Endothelial cell of umbilical vein (primary cell): ENCODE results near the gene DCLK3. TPM values are rescaled to one million over a fixed set of nuclear protein-coding genes. Genes with fewer than 3 reads are reported as not detected.

Experiments
- BruUV-seq: library from RNA; stranded (reverse); fragments of 400-500 nt; replicated peaks from 2 replicates; lab custom pipeline; 2021; lab: Mats Ljungman, UMichigan
- CTCF ChIA-PET: fragments of 300-600, 350-600 bp; sonication (Branson Sonifier 250); formaldehyde crosslinking; loops from one replicate; lab custom pipeline; 2021; ENCODE audit warnings: antibody characterized with exemption, inconsistent platforms; lab: Charles Lee
- POLR2A ChIA-PET: fragments of 300-600, 350-600 bp; sonication (Branson Sonifier 250); formaldehyde crosslinking; loops from one replicate; lab custom pipeline; 2021; ENCODE audit warnings: antibody characterized with exemption, inconsistent platforms; lab: Charles Lee
- DNase-seq: peaks from one replicate; pipeline ENCODE4 v3.0.0-alpha.2; 2011; ENCODE audit warnings: low read depth, low spot score
- FAIRE-seq: peaks from 2 replicates; lab custom pipeline; 2011; peaks lifted over from hg19 to GRCh38; lab: Jason Lieb, UNC
- H2AFZ ChIP-seq: 2 replicates; pipeline ENCODE4 v1.6.0; 2012; ENCODE audit warnings: low read depth, low read length, control low read depth, inconsistent platforms
- H3K27ac ChIP-seq: 2 replicates; pipeline ENCODE4 v1.5.1; 2011; ENCODE audit warnings: low read depth, mild to moderate bottlenecking, control low read depth, low read length, moderate library complexity; ENCODE audit not compliant: insufficient read depth
- H3K27me3 ChIP-seq, 2 experiments: 2 replicates each; pipeline versions ENCODE4 v1.6.0 to v1.6.1; 2011; ENCODE audit warnings: low read length in 2 of 2, mixed read lengths in 1 of 2; ENCODE audit not compliant: control insufficient read depth in 2 of 2, insufficient read depth in 2 of 2
- H3K36me3 ChIP-seq, 2 experiments: 2 replicates in 1 of 2; 3 replicates in 1 of 2; pipeline ENCODE4 v1.5.1; 2011; ENCODE audit warnings: low read length in 2 of 2, mild to moderate bottlenecking in 1 of 2, moderate library complexity in 1 of 2; ENCODE audit not compliant: control insufficient read depth in 2 of 2, insufficient read depth in 2 of 2; ENCODE audit errors: extremely low read depth in 1 of 2
- H3K4me1 ChIP-seq: 3 replicates; pipeline ENCODE4 v1.5.1; 2011; ENCODE audit warnings: mild to moderate bottlenecking, low read length; ENCODE audit not compliant: control insufficient read depth, insufficient read depth; ENCODE audit errors: extremely low read depth
- H3K4me2 ChIP-seq: 2 replicates; pipeline ENCODE4 v1.6.1; 2011; ENCODE audit warnings: low read length, control low read depth, mixed read lengths; ENCODE audit not compliant: insufficient read depth
- H3K4me3 ChIP-seq, 3 experiments: fragments of 200-600 bp in 1 of 3; sonication (generic), shearing (Covaris generic) in 1 of 3; replicated peaks in 1 of 3; 2 replicates each; pipeline ENCODE4 v1.5.1; 2011 to 2016; ENCODE audit warnings: control low read depth in 3 of 3, low read length in 3 of 3, mild to moderate bottlenecking in 2 of 3, inconsistent platforms in 1 of 3, low read depth in 1 of 3, moderate library complexity in 1 of 3; ENCODE audit not compliant: insufficient read depth in 1 of 3
- H3K79me2 ChIP-seq: 2 replicates; pipeline ENCODE4 v1.6.0; 2012; ENCODE audit warnings: low read length, inconsistent platforms; ENCODE audit not compliant: control insufficient read depth, insufficient read depth
- H3K9ac ChIP-seq: replicated peaks from 2 replicates; pipeline ENCODE3; 2011; ENCODE audit warnings: low read length, control low read depth; ENCODE audit not compliant: insufficient read depth; ENCODE audit errors: extremely low read depth
- H3K9me1 ChIP-seq: replicated peaks from 3 replicates; pipeline ENCODE4 v1.6.0; 2011; ENCODE audit warnings: mild to moderate bottlenecking, low read length; ENCODE audit not compliant: control insufficient read depth, insufficient read depth; ENCODE audit errors: extremely low read depth
- H3K9me3 ChIP-seq: replicated peaks from 2 replicates; pipeline ENCODE4 v1.5.1; 2012; ENCODE audit warnings: low read length, inconsistent platforms; ENCODE audit not compliant: control insufficient read depth, insufficient read depth
- H4K20me1 ChIP-seq: replicated peaks from 2 replicates; pipeline ENCODE3; 2011; ENCODE audit warnings: mild to moderate bottlenecking, low read length; ENCODE audit not compliant: control insufficient read depth, insufficient read depth; ENCODE audit errors: extremely low read depth
- CTCF ChIP-seq, 2 donors: IDR thresholded peaks; 1 replicate in 1 of 2; 2 replicates in 1 of 2; pipeline ENCODE4 v1.5.1; 2011; ENCODE audit warnings: low read length in 2 of 2, mild to moderate bottlenecking in 2 of 2, moderate library complexity in 2 of 2, control low read depth in 1 of 2, inconsistent platforms in 1 of 2, low read depth in 1 of 2; ENCODE audit not compliant: insufficient read depth in 1 of 2; ENCODE audit errors: extremely low read depth in 1 of 2
- EZH2 ChIP-seq: IDR thresholded peaks from 2 replicates; pipeline ENCODE4 v1.6.1; 2012; ENCODE audit warnings: borderline replicate concordance, low read depth, mild to moderate bottlenecking, moderate library complexity, low read length, inconsistent platforms; ENCODE audit not compliant: severe bottlenecking
- FOS ChIP-seq: IDR thresholded peaks from 2 replicates; pipeline ENCODE4 v1.6.1; 2011; ENCODE audit warnings: mild to moderate bottlenecking, low read length, moderate library complexity, borderline replicate concordance; ENCODE audit not compliant: insufficient read depth
- GATA2 ChIP-seq: IDR thresholded peaks from 2 replicates; pipeline ENCODE4 v1.7.0; 2011; ENCODE audit warnings: low read depth, mild to moderate bottlenecking, moderate library complexity, mixed read lengths, low read length; ENCODE audit not compliant: insufficient read length, insufficient read depth
- JUN ChIP-seq: IDR thresholded peaks from 2 replicates; pipeline ENCODE4 v1.6.1; 2011; ENCODE audit warnings: borderline replicate concordance, low read depth; ENCODE audit not compliant: insufficient read length, insufficient read depth
- MYC ChIP-seq: IDR thresholded peaks from one replicate; pipeline ENCODE4 v1.6.1; 2011; ENCODE audit warnings: mild to moderate bottlenecking, low read depth, low read length
- POLR2A ChIP-seq: IDR thresholded peaks from 2 replicates; pipeline ENCODE4 v1.6.1; 2012; ENCODE audit warnings: low read depth, mild to moderate bottlenecking, control low read depth, low read length
- POLR2AphosphoS5 ChIP-seq: IDR thresholded peaks from 2 replicates; pipeline ENCODE4 v1.6.1; 2012; ENCODE audit warnings: low read depth, mild to moderate bottlenecking, control low read depth, low read length, moderate library complexity; ENCODE audit not compliant: insufficient read depth
- dilution Hi-C: fragments of 300-500 bp; cut with MboI; formaldehyde crosslinking; loops from one replicate; pipeline ENCODE4 v1.15.0; 2019; ENCODE audit warnings: low sequenced_read_pairs; ENCODE audit not compliant: extremely low pct_ligation_motif_present
- intact Hi-C: fragments of 100-400 bp; cut with micrococcal nuclease; formaldehyde crosslinking; loops from one replicate; pipeline ENCODE4 v1.10.0; 2022
- polyA plus RNA-seq, 4 experiments: library from polyadenylated mRNA; depleted of rRNA in 3 of 4; stranded (reverse) in 3 of 4; unstranded in 1 of 4; fragments of >200 nt; gene quantifications; 2 replicates each; pipeline versions ENCODE4 v1.2.1 to v1.2.3, GENCODE V29; 2011 to 2012; ENCODE audit warnings: missing spikeins in 1 of 4
- total RNA-seq: library from RNA; stranded (reverse); gene quantifications from 2 replicates; pipeline ENCODE4 v1.2.3, GENCODE V29; 2021
- TF ChIP-seq, protein P1 (sequence below): IDR thresholded peaks from 2 replicates; pipeline ENCODE4 v1.6.1; 2011; ENCODE audit not compliant: insufficient read depth, insufficient read length

The DCLK3 gene
- total and polyA plus RNA-seq, 2 donors (not counting 3 experiments of a cell fraction or from before 2014, with no cell fraction given), result not detected

- H3K9me3 ChIP-seq, result no peaks in the 10 kb centered on the region
- no peaks in the 10 kb centered on the region for H3K9me1 ChIP-seq
- no peaks in the 10 kb centered on the region for H3K36me3 ChIP-seq
- intact Hi-C loops, result no loop called here
- no peaks in the 10 kb centered on the region for H3K27me3 ChIP-seq
- no peak overlapping the region for H3K4me2 ChIP-seq
- POLR2A ChIA-PET, result no interaction called here
- CTCF ChIA-PET, result no interaction called here
- FAIRE-seq (no peak), DNase-seq (no peak)
- no TSS peak for BruUV-seq
- H3K9ac ChIP-seq, result no peak overlapping the region
- no peak overlapping the region for H3K27ac ChIP-seq
- TF ChIP-seq MYC (no peak), CTCF (IDR thresholded peaks at IDR 0.05; ENCODE audit: extremely low read depth in 1 of 2, insufficient read depth in 1 of 2, low read depth in 1 of 2, low read length in 2 of 2) (no peak), POLR2AphosphoS5 (no peak), FOS (no peak), POLR2A (no peak), GATA2 (no peak), EZH2 (no peak), JUN (no peak)
- TF ChIP-seq, protein P1, sequence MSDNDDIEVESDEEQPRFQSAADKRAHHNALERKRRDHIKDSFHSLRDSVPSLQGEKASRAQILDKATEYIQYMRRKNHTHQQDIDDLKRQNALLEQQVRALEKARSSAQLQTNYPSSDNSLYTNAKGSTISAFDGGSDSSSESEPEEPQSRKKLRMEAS, result no peak
- no peaks in the 10 kb centered on the region for H3K79me2 ChIP-seq
- dilution Hi-C loops, result no loop called here
- H3K4me3 ChIP-seq, result no peak overlapping the region
- H4K20me1 ChIP-seq, result no peaks in the 10 kb centered on the region
- no peak overlapping the region for H2AFZ ChIP-seq
- no peaks in the 10 kb centered on the region for H3K4me1 ChIP-seq
Observed at GRCh38 chr3:36796161-36796560, 31.8 kb upstream of the DCLK3 start.
